HUDEP-2 (cell line): ENCODE measurements around the gene TNIK.
"Not testable (repeated sequence)": the region's sequence is repeated elsewhere in the genome, so short reads cannot be mapped to it uniquely, and the experiment has no call there.

Experiments
- DNase-seq, 76 experiments: peaks; one replicate each; lab custom pipeline; 2025; ENCODE audit not compliant: unreplicated experiment in 76 of 76; lab: John Stamatoyannopoulos, UW

Gene TNIK

GRCh38 chr3:171241655-171242054 lies 218.6 kb downstream of the TNIK start:
- not testable (repeated sequence) for DNase-seq

- DNase-seq = no peak
These were observed 219.7 kb downstream of the TNIK start for GRCh38 chr3:171240504-171240835.

GRCh38 chr3:171239757-171240503 lies 220.3 kb downstream of the TNIK start:
- DNase-seq = no peak

DNA sequence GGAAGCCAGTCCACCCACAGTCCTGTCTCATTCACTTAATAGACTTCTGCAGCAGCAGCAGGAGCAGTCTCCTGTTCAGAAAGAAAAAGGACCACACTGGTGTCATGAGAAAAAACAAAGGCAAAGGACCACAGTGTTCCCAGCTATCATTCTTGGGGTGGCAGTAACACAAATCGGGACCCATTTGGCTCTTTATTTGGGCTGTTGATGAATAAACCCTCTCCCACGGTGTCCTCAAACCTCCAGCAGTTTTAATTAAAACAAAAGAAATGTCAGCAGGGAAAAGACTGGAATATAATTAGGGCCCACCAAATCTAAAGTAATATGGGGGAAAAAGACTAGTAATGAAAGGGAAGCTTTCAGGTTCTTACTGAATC lies 223.2 kb downstream of the TNIK start:
- DNase-seq = no peak

GRCh38 chr3:171236265-171237008 lies 223.8 kb downstream of the TNIK start:
- no peak for DNase-seq

GRCh38 chr3:171234298-171235010 lies 225.8 kb downstream of the TNIK start:
- no peak for DNase-seq

GRCh38 chr3:171231361-171231760 lies 228.8 kb downstream of the TNIK start:
- DNase-seq = no peak

- DNase-seq = peak in 50 of 76 experiments; percentile 2 to 66 (median 24)
These were observed 229.3 kb downstream of the TNIK start for GRCh38 chr3:171230865-171231264.

GRCh38 chr3:171229173-171229572 lies 231.0 kb downstream of the TNIK start:
- peak in 1 of 76 experiments; percentile 6 for DNase-seq

DNA sequence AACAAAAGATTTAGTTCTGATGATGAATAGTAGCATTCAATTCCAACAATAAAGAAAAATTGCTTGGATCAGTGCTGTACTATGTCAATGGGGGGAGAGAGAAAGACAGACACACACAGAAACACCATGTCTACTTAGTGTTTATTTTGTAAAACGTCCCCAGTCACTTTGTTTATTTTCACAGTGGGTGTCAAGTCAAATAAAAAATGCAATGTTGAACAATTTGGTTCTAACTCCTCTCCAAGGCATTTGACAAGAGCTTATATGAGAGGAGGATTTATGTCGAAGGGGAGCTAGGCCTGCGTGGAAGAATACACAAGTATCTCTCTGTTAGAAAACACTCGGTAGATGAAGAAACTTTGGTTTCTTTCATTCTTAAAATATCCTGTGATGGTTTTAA lies 232.0 kb downstream of the TNIK start:
- DNase-seq = no peak

- DNase-seq = no peak
These were observed 232.4 kb downstream of the TNIK start for GRCh38 chr3:171227828-171228227.

GRCh38 chr3:171227359-171227758 lies 232.8 kb downstream of the TNIK start:
- no peak for DNase-seq

GRCh38 chr3:171226794-171227193 lies 233.4 kb downstream of the TNIK start:
- DNase-seq = no peak

GRCh38 chr3:171225708-171226107 lies 234.5 kb downstream of the TNIK start:
- DNase-seq = no peak

- DNase-seq = no peak
These were observed 235.0 kb downstream of the TNIK start for GRCh38 chr3:171225165-171225564.

- DNase-seq = no peak
These were observed 236.8 kb downstream of the TNIK start for GRCh38 chr3:171223396-171223795.

- DNase-seq = no peak
These were observed 237.2 kb downstream of the TNIK start for GRCh38 chr3:171222995-171223394.

DNA sequence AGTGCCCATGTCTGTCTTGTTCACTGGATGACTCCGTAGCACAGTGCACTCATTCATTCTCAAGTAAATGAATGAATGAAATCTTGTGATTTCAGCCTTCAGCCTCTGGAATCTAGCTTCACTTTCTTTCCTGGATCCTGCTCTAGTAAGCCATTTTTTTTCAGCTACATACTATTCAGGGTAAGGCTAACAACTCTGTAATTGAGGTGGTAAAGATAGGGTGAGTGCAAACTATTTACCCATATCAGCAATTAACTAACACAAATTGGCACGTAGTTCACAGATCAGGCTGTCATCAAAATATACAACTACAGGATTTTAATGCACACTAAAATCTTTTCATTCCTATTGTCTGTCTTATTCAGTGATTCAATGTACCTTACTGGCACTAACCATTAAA lies 238.6 kb downstream of the TNIK start:
- no peak for DNase-seq

DNA sequence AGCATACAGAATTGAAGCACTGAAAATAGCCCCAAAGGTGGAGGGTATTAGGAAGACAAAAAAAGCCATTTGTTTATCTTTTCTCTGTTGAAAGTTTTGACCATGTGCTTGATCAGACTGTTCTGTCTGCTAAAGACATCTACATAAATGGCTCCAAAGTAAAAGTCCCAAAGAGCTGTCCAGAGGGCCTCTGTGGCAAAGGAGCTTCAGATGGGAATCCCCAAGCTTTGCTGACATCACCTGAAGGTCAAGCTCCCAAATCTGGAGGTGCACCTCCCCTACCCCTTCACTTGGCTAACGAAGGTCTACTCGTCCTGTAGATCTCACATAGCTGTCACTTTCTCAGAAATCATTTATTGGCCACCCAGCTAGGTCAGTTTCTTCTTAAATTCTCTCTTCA lies 239.1 kb downstream of the TNIK start:
- no peak for DNase-seq

DNA sequence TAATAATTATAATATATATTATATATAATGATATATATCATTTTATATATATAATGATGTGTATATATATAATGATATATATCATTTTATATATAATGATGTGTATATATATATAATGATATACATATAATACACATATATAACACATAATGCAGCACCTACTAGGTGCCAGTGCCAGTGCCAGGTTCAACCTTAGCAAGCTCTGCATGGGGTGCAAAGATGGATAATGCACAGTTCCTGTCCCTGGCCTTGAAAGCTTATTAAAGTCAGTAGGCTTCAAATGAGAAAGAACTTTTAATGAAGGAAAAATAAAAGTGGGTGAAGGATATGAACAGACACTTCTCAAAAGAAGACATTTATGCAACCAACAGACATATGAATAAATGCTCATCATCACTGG lies 240.9 kb downstream of the TNIK start:
- DNase-seq = peak in 2 of 76 experiments; percentile 1 to 6

- DNase-seq = no peak
These were observed 242.1 kb downstream of the TNIK start for GRCh38 chr3:171218069-171218468.

- no peak for DNase-seq
These were observed 246.3 kb downstream of the TNIK start for GRCh38 chr3:171213907-171214306.
